Stimulated activated CD8-positive, alpha-beta memory T cell treated with anti-CD3 and anti-CD28 coated beads, Interleukin-2, amount 100 ng/mL, for 1 hour (primary cell): Measurements from ENCODE around the gene METTL9.
"Not testable (repeated sequence)": the region's sequence is repeated elsewhere in the genome, so short reads cannot be mapped to it uniquely, and the experiment has no call there.

Source experiments
- DNase-seq, 2 donors: peaks; one replicate each; pipeline ENCODE4 v3.0.0-alpha.2; 2020; ENCODE audit warnings: low read depth in 2 of 2

METTL9 gene

DNA sequence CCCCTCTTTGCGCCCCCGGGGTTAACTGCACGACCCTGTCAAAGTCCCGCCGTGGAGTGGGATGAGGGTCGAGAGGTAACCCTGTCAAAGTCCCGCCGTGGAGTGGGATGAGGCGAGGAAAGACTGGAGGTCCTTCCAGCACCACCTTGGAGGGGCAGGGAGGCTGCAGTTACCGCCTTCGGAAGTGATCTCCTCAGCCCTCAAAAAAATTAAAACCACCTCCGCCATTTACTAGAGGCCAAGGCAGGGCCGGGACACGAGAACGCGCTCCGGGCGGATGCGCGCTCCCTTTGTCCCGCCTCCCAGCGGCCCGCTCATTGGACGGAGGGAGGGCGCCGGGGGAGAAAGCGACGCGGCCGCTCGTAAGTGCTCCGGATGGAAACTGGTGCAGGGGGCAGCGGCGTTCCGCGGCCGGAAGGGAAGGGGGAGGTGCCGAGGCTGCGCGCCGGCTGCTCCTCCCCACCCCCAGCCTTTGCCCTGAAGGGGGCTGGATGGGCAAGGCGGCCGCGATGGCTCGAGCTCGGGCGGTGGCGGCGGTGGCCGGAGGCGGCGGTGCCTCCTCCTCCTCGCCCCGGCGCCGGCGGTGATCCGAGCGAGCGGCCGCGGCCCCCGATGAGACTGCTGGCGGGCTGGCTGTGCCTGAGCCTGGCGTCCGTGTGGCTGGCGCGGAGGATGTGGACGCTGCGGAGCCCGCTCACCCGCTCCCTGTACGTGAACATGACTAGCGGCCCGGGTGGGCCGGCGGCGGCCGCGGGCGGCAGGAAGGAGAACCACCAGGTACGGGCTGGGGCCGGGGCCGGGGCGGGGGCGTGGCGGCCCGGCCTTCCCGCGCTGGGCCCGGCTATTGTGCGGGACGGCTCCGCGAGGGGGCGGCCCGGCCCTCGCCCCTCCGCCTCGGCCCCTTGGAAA is at the start of gene METTL9:
Gene METTL9 (plus strand): TSS at position 456 of the 909 bp plus-strand sequence. CDS start 157 bp downstream, at position 613.
- peak; percentile 90 to 91 for DNase-seq

DNA sequence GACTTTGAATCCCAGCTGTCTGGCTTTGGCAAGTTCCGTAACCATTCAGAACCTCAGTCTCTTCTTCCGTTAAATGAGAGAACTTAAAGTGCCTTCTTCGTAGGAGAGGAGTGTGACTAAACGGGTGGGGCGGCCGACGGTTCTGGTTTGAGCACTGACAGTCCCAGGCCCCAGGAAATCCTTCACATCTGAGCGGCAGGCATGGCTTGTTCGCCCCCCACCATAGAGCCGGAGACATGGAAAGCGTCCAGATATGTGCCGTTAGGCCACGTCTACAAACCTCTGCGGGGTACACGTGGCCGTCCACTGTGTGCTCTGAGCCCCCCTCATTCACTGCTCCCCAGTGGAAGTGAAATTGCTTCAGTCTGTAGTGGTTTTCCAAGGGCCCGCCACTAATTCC is 49.4 kb upstream of the METTL9 start:
- DNase-seq: not testable (repeated sequence)

DNA sequence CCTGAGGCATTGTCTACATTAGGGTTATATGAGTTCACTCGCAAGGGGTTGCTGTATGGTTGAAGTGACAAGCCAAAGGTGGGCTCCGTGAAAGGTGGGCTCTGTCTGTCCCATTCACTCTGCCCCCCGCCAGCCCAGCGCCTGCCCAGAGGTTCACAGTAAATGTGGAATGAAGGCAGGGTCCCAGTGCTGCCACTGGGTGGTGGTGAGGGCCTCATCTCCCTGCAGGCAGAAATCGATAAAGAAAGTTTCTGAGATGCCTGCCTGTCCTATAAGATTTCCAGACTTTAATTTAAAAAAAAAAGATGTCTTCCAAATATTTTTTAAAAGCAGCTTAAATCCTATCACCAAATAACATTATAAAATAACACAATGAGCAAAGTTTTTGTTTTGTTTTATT is 48.9 kb upstream of the METTL9 start:
- DNase-seq: not testable (repeated sequence)

DNA sequence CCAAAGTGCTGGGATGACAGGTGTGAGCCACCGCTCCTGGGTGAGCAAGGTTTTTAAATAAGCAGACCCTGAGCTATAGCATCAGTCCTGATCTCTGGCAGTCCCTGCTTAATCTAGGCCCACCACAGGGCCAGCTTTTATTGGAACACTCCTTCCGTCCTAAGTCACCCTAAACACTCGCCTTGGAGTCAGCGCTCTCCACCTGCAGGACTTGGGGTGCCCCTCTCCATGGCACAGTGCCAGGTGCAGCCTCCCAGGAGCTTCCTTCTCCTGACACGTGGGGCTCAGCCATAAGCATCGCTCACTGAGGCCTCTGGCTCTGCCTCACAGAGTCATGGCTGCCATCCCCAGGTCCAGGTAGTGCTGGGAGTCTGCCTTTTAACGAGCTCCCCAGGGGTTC is 48.3 kb upstream of the METTL9 start:
- not testable (repeated sequence) for DNase-seq

DNA sequence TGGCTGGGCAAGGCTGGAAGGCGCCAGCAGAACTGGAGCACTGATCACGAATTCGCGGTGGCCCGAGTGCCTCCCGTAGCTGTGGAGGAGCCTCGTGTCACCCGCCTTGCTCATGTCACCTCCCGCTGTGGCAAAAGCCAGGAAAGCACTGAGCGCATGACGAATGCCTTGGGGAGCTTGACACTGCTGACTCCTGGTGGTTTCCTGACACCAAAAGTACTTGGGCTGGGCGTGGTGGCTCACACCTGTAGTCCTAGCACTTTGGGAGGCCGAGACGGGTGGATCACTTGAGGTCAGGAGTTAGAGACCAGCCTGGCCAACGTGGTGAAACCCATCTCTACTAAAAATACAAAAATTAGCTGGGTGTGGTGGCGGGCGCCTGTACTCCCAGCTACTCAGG is 47.8 kb upstream of the METTL9 start:
- DNase-seq: not testable (repeated sequence)

DNA sequence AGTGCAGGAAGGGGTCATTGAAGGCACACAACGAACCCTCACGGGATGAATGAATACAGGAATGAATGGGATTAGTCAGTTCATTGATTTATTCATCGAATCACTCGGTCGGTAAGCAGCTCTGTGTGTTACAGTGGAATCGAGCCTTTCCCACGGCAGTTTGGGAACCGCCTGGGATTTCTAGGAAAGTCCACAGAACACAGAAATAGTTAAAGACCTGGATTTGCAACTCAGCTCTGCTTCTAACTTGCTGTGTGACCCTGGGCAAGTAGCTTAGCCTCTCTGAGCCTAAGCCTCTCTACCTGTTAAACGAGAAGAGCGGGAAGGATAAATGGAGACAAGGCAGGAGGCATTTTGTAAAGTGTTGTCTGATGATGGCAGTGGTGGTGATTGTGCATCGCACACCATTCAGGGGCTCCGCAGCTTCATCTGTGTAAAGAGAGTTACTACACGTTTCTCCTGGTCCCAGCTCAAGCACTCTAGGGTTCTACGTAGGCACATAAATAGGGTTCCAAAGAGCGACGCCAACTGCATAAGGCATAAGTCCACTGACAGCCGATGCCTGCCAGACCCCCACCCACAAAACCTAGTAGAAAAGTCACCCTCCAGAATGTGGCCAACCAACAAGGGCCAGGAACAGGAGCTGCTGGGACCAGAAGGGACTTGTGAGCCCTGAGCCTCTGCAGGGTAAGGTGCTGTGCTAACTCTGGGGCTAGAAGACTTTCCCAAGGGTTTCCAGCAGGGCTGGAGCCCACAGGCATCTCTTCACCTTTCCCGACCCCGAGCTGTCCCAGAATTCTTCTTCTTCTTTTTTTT is 45.7 kb upstream of the METTL9 start:
- not testable (repeated sequence) for DNase-seq

DNA sequence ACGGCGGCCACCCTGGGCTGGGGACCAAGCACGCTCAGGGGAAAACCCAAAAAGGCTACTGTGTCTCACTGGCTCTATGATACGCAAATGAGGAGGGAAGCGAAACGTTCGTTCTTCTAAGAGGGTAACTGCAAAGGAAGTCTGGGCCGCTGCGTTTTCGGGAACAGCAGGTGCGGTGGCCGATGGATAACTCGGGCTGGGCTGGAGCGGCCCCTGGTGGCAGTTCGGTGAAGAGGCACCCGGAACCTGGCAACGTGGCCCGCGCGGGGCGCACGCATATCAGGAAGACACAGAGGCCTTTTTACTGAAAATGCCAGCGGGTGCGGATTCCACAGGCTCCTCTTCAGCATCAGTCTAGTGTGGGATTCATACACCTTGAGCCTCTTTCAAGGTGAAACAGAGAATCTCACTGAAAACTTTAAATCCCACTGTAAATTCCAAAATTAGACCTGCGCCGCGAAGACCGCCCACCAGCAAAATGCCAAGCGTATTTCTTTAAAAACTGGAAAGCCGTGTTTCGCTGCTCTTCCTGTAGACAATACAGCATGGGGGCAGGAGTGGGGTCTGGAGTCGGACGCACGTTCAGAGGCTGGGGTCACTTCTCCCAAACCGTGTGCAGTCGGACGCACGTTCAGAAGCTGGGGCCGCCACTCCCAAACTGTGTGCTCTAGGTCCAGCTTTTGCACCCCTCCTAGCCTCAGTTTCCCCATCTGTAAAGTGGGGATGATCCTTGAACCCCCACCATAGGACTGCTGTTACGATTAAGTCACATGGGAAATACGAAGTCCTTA is 44.4 kb upstream of the METTL9 start:
- DNase-seq: peak; percentile 74 to 86

DNA sequence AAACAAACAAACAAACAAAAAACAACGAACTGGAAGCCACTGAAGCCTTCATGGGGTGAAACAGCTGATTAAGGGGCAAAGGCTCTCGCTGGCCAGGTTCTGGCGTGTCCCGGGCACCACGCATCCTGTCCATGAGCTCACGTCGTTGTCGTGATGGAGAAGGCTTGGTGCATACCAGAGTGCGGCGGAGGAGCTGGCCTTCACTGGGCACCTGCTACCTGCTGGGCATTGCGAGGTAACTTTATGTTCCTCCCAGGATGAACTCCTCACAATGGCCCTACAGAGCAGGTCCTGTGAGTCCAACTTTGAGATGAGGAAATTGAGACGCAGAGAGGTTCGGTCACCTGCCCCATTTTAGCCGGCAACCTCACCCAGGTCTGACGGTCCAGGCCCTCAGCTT is 43.8 kb upstream of the METTL9 start:
- DNase-seq: not testable (repeated sequence)

DNA sequence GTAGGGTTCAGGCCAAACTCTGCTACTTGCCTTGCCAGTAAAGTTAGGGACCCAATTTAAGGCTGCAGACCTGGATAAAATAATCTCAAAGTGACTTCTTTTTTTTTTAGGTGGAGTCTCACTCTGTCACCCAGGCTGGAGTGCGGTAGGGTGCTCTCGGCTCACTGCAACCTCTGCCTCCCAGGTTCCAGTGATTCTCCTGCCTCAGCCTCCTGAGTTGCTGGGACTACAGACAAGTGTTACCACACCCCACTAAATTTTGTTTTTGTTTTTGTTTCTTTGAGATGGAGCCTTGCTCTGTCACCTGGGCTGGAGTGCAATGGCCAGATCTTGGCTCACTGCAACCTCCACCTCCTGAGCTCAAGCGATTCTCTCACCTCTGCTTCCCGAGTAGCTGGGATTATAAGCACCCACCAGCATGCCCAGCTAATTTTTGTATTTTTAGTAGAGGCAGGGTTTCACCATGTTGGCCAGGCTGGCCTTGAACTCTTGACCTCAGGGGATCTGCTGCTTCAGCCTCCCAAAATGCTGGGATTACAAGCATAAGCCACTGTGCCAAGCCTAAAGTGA is 43.3 kb upstream of the METTL9 start:
- not testable (repeated sequence) for DNase-seq

DNA sequence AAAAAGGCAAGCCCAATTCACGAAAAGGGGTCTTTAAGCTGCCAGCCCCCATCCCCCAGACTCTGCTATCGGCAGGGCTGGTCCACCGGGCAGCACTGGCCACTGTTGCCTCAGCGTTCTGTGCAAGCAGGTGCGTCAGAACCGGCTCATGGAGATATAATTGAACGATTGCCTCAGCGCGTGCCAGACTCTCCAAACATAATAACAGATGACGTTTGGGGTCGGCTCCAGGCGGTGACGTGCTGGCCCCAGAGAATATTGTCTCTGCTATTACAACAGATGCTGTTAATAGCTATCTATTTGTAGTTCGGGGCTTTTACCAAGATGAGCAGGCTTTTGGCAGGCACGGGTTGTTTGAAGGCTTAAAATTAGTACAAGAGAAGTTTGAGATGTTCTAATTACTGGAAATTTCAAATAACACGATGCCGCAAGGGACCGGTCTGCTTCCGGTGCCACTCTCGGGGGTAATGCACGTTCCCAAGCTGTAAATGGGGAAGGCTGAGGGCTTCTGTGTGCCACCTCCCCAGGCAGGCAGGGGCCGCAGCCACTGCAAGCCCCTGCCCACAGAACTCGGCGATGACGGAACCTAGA is 42.6 kb upstream of the METTL9 start:
- not testable (repeated sequence) for DNase-seq

DNA sequence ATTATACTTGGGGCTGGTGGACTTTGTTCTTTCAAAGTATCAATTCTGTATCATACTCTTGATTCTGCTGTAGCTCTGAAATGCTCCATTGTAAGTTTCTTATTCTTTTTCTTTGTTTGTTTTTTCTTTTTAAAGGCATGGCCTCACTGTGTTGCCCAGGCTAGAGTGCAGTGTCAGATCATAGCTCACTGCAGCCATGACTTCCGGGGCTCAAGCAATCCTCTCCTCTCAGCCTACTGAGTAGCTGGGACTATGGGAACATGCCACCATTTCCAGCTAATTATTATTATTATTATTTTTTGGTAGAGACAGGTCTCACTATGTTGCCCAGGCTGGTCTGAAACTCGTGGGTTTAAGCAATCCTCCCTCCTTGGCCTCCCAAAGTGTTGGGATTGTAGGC is 38.9 kb upstream of the METTL9 start:
- DNase-seq: no peak

DNA sequence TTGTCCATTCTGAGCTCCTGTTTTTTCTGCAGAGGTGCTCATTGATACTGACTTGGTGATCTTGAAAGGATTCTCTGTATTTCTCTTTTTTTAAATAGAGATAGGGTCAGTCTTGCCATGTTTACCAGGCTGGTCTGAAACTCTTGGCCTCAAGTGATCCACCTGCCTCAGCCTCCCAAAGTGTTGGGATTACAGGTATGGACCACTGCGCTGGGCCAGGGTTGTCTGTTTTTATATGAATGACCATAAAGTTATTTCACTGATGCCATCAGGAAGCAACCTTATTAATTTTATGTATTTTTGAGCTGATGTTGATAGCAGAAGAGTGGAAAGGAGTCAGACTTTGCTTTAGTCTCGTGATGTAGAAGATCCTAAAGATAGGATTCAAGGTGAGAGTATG is 35.7 kb upstream of the METTL9 start:
- no peak for DNase-seq

DNA sequence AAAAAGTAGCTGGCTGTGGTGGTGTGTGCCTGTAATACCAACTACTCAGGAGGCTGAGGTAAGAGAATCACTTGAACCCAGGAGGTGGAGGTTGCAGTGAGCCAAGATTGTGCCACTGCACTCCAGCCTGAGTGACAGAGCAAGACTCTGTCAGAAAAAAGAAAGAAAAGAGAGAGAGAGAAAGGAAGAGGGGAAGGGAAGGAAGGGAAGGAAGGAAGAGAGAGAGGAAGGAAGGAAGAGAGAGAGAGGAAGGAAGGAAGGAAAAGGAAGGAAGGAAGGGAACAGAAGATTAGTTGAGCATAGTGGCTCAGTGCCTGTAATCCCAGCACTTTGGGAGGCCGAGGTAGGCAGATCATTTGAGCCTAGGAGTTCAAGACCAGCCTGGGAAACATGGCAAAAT is 35.0 kb upstream of the METTL9 start:
- DNase-seq: not testable (repeated sequence)

DNA sequence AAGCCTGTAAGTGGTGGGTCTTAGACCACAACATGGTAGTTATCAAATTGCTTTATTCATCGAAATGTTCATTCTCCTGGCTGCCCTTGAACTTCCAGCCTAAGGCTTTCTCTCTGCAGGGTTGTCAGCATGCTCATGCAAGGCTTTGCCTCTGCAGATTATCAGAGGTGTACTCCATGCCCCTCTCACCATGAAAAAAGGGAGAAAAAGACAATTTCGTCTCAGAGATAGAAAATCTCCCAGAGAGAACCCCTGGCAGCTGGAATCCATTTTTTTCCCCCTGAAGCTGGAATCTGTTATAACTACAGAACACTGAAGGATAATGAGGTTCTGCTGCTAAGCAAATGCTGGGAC is 33.9 kb upstream of the METTL9 start:
- no peak for DNase-seq

DNA sequence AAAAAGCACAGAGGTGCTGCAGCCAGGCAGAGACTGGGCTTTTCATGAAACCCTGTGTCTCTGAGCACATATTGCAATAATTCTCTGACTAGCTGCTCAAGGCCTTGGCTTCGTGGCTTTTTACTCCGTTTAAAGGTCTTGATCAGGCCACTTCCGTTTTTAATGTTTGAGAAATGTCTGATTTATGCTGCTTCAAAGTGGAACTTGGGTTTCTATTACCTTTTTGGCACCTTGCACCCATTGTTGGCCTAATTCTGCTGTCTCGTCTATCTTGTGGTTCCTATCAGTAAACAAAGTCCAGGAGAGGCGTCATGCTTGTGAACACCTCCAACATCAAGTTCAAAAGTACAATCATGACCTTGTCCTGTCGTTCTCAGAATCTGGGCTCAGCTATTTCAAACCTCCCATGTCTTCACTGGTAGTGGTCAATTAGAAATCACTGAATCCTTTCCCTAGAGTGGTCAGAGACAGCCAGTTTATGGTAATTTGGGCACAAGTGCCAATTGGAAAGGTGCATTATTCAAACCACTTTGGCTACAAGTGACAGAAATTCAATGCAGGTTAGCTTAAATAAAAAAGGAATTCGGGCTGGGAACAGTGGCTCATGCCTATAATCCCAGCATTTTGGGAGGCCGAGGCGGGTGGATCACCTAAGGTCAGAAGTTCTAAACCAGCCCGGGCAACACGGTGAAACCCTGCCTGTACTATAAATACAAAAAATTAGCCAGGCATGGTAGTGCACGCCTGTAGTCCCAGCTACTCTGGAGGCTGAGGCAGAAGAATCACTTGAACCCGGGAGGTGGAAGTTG is 33.3 kb upstream of the METTL9 start:
- DNase-seq: no peak

DNA sequence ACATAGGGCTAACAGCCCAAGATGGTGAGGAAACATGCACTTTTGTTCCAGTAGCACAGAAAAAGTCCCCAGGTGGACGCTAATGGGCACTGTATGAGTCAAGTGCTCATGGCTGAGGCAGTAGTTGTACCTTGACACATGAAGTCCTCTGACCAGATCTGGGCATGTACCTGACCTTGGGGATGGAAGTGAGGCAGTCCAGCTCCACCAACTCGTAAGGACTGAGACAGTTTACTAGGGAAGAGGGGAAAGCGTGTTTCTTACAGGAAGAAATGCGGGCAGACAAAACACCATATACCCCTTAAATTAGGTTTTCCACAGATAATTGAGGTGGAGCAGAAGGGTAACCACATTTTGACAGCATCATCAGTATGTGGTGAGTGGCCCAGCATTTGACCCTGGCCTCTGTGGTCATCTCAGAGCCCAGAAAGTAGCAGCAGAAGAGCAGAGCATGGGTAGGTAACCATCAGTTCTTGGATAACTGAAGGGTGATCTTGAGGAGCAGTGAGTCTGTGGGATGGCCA is 32.4 kb upstream of the METTL9 start:
- no peak for DNase-seq

DNA sequence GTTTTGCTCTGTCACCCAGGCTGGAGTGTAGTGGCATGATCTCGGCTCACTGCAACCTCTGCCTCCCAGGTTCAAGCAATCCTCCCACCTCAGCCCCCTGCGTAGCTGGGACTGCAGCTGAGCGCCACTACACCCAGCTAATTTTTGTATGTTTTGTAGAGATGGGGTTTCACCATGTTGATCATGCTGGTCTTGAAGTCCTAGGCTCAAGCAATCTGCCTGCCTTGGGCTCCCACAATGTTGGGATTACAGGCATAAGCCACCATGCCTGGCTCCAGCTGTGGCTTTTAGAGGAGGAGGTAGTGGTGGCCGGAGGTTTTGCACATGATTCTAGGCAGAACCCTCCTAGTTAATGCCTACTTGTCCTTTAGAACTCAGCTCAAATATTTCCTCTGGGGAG is 31.9 kb upstream of the METTL9 start:
- not testable (repeated sequence) for DNase-seq

DNA sequence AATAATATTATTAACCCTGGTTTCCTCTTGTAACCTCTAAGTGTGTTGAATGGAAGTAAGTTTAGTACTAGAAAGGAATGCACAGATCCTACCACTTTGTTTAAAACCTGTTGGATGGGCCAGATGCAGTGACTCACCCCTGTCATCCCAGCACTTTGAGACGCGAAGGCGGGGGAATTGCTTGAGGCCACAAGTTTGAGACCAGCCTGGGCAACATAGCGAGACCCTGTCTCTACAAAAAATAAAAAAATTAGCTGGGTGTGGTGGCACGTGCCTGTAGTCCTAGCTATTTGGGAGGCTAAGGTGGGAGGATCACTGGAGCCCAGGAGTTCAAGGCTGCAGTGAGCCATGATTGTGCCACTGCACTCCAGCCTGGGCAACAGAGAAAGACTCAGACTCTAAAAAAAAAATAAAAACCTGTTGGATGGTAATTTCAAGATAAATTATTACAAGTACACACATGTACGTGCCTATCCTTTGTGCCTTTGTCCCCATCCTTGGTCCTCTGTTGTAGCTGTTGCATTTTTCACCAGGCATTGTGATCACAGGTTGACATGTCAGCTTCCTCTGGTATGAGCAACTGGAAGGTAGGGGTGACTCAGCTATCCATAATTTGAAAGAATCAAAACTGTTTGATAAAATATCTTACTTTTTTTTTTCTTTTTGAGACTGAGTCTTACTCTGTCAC is 30.7 kb upstream of the METTL9 start:
- DNase-seq: no peak

DNA sequence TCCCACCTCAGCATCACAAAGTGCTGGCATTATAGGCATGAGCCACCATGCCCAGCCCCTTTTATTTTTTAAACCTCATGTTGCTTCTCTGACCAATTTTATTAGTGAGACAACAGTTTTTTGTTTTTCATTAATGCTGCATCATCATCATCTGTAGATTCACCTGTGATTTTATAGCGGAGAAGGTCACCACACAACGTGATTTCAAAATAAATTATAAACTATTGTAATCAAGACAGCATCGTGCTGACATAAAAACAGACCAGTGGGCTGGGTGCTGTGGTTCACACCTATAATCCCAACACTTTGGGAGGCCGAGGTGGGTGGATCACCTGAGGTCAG is 28.7 kb upstream of the METTL9 start:
- DNase-seq: no peak

DNA sequence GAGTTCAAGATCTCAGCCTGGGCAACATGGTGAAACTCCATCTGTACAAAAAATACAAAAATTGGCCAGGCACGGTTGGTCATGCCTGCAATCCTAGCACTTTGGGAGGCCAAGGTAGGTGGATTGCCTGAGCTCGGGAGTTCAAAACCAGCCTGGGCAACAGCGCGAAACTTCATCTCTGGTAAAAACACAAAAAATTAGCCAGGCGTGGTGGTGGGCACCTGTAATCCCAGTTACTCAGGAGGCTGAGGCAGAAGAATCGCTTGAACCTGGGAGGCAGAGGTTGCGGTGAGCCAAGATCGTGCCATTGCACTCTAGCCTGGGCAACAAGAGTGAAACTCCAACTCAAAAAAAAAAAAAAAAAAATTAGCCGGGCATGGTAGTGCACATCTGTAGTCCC is 25.9 kb upstream of the METTL9 start:
- not testable (repeated sequence) for DNase-seq
